IPS DF 19.7 (cell line): ENCODE data around the gene TLL2.

Experiments used
- DNase-seq: peaks from one replicate; pipeline ENCODE4 v3.0.0-alpha.2; 2013; ENCODE audit warnings: low read depth, low spot score

TLL2 gene

GRCh38 chr10:96325719-96326373 lies 187.9 kb downstream of the TLL2 start:
- DNase-seq: no peak

GRCh38 chr10:96324447-96324846 lies 189.3 kb downstream of the TLL2 start:
- DNase-seq: no peak

- no peak for DNase-seq
Measured at GRCh38 chr10:96322275-96322674, 191.5 kb downstream of the TLL2 start.

GRCh38 chr10:96321822-96322221 lies 191.9 kb downstream of the TLL2 start:
- no peak for DNase-seq

- no peak for DNase-seq
Measured at GRCh38 chr10:96319754-96320474, 193.8 kb downstream of the TLL2 start.

GRCh38 chr10:96317067-96317833 lies 196.5 kb downstream of the TLL2 start:
- no peak for DNase-seq
